Kidney epithelial cell (primary cell): ENCODE data around the gene ACBD7. TPM values are rescaled to one million over a fixed set of nuclear protein-coding genes. Genes with fewer than 3 reads are reported as not detected.
A peak's percentile ranks its signal among the peaks of the same experiment; 100 is the strongest.

ENCODE experiments used
- DNase-seq: peaks from one replicate; pipeline ENCODE4 v3.0.0-alpha.2; 2010; ENCODE audit warnings: low read depth
- H3K27me3 ChIP-seq: 2 replicates; pipeline ENCODE4 v1.6.0; 2011; ENCODE audit warnings: low read length; ENCODE audit not compliant: control insufficient read depth, insufficient read depth
- H3K36me3 ChIP-seq: 2 replicates; pipeline ENCODE4 v1.5.1; 2011; ENCODE audit warnings: low read length; ENCODE audit not compliant: control insufficient read depth, insufficient read depth
- H3K4me3 ChIP-seq: 2 replicates; pipeline ENCODE4 v1.5.1; 2011; ENCODE audit warnings: low read depth, mild to moderate bottlenecking, control low read depth, low read length
- CTCF ChIP-seq: IDR thresholded peaks from 2 replicates; pipeline ENCODE4 v1.5.1; 2011; ENCODE audit warnings: mild to moderate bottlenecking, moderate library complexity, low read length, control low read depth, inconsistent platforms; ENCODE audit not compliant: insufficient read depth, poor library complexity, severe bottlenecking
- total RNA-seq: library from RNA; depleted of rRNA; stranded (reverse); fragments of >200 nt; gene quantifications from 2 replicates; pipeline ENCODE4 v1.2.3, GENCODE V29; 2015

ACBD7 gene
- total RNA-seq, 1 donor from 2014 or later: 1.0 TPM

- Histone ChIP-seq H3K27me3 (no peaks in the 10 kb centered on the region), H3K4me3 (no peak overlapping the region), H3K36me3 (no peaks in the 10 kb centered on the region)
- no peak for DNase-seq
- TF ChIP-seq CTCF: no peak
Observed at GRCh38 chr10:15118615-15119014, 30.0 kb upstream of the ACBD7 start.

- no peak for DNase-seq
- Histone ChIP-seq H3K36me3 (no peaks in the 10 kb centered on the region), H3K4me3 (no peak overlapping the region), H3K27me3 (no peaks in the 10 kb centered on the region)
- TF ChIP-seq CTCF: no peak
Observed at GRCh38 chr10:15116225-15116624, 27.6 kb upstream of the ACBD7 start.

DNA sequence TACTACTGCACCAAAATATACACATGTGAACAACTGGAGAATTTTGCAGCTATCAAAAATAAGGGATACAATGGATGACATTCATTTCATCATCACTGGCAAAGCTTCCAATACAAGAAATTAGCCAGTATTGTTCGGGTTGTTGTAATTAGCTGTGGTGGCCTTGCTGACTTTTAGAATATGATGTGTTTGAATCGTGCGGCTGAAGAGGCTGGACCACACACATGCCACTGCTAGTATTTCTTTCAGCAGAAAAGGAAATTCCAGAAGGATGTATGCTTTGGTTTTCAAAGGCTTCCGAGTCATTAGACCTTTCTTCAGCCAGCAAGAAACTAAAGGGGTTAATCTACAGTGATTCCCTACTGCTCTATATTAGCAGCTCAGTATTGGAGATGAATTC lies 25.2 kb upstream of the ACBD7 start:
- H3K4me3 ChIP-seq: no peak overlapping the region
- no peaks in the 10 kb centered on the region for H3K27me3 ChIP-seq
- DNase-seq: no peak
- H3K36me3 ChIP-seq: no peaks in the 10 kb centered on the region
- no peak for TF ChIP-seq CTCF

DNA sequence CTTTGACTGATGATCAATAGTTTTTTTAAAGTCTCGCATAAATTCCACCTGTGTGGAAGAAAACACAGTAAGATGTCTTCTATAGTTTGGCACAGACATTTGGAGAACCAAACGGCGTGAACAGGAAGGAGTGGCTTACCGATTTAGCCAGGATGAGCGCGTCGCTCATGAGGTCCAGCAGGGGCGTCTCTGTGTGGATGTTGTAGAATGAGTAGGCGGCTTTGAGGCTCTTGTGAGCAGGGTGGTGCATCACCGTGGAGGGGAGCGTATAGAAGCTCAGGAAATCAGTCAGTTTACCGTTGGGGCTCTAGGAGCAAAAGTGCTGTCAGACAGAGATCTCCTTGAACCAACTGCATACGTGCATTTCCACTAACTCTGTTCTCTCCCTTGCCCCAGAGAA lies 24.1 kb upstream of the ACBD7 start:
- no peaks in the 10 kb centered on the region for H3K27me3 ChIP-seq
- DNase-seq: no peak
- H3K36me3 ChIP-seq: no peaks in the 10 kb centered on the region
- H3K4me3 ChIP-seq: no peak overlapping the region
- no peak for TF ChIP-seq CTCF

DNA sequence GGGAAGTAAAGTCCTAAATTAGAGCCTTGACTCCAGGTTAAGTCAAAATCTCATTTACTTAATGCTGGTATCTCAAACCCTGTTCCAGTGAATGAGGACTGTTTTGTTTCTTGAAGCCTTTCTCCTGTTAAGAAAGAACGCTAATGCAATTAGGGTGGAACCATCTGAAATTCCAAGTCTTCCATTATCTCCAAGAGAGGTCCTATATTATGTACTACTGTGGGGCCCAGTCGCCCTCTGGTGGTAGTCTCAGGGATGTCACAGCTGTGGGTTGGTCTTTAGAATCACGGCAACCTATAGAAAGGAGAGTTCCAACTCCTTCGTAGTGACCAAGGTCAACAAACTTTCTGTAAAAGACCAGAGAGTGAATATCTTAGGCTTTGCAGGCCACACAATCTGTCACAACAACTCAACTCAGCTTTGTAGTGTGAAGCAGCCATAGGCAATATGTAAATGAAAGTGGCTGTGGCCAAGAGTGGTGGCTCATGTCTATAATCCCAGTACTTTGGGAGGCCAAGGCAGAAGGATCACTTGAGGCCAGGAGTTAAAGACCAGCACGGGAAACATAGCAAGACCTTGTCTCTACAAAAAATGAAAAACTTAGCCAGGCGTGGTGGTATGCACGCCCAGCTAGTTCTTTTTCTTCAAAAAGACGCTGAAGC lies 17.9 kb upstream of the ACBD7 start:
- no peak for DNase-seq
- H3K36me3 ChIP-seq: peaks cover 2% of the 10 kb centered on the region
- H3K27me3 ChIP-seq: no peaks in the 10 kb centered on the region
- TF ChIP-seq CTCF: peak; percentile 88
- no peak overlapping the region for H3K4me3 ChIP-seq

DNA sequence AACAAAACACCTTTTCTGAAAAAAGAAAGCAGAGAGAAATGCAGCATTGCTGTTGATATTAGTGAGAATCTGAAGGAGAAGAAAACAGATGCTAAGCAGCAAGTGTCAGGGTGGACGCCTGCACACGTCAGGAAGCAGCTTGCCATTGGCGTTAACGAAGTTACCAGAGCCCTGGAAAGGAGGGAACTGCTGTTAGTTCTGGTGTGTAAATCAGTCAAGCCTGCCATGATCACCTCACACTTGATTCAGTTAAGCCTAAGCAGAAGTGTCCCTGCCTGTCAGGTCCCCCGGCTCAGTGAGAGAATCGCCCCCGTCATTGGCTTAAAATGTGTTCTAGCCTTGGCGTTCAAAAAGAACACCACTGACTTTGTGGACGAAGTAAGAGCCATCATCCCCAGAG lies 14.9 kb upstream of the ACBD7 start:
- H3K27me3 ChIP-seq: no peaks in the 10 kb centered on the region
- no peak for TF ChIP-seq CTCF
- peaks cover 2% of the 10 kb centered on the region for H3K36me3 ChIP-seq
- no peak for DNase-seq
- H3K4me3 ChIP-seq: no peak overlapping the region
